Measurements from ENCODE around the gene U2AF2. TPM values are rescaled to one million over a fixed set of nuclear protein-coding genes. Genes with fewer than 3 reads are reported as not detected.

Gene U2AF2
- total and polyA plus RNA-seq, 9 of the 15 experiments (the other 6 are each of a cell fraction or from before 2014, with no cell fraction given): 3.0 to 331 (median 157) TPM

DNA sequence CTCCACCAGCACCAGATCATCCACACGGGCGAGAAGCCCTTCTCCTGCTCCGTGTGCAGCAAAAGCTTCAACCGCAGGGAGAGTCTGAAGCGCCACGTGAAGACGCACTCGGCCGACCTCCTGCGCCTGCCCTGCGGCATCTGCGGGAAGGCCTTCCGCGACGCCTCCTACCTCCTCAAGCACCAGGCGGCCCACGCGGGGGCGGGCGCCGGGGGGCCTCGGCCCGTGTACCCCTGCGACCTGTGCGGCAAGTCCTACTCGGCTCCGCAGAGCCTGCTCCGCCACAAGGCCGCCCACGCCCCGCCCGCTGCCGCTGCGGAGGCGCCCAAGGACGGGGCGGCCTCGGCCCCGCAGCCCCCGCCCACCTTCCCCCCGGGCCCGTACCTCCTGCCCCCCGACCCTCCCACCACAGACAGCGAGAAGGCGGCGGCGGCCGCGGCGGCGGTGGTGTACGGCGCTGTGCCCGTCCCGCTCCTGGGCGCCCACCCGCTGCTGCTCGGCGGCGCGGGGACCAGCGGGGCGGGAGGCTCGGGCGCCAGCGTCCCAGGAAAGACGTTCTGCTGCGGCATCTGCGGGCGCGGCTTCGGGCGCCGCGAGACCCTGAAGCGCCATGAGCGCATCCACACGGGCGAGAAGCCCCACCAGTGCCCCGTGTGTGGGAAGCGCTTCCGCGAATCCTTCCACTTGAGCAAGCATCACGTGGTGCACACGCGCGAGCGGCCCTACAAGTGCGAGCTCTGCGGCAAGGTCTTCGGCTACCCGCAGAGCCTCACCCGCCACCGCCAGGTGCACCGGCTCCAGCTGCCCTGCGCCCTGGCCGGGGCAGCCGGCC, 39.9 kb upstream of the U2AF2 start:
- ATAC-seq: no peak
- no peaks in the 10 kb centered on the region for H3K27me3 ChIP-seq (ENCODE audit: control insufficient read depth in 2 of 2, insufficient read depth in 2 of 2, low read length in 2 of 2)
- peaks cover 0 to 5% of the 10 kb centered on the region in 2 experiments; a peak in 2 of 5 replicates for H3K4me1 ChIP-seq (replicated peaks in 1 of 2; ENCODE audit: control insufficient read depth in 2 of 2, insufficient read depth in 2 of 2, low read length in 2 of 2)
- H3K27ac ChIP-seq (ENCODE audit: extremely low read depth, low read depth, low read length): no peak overlapping the region
- no peak for FAIRE-seq
- WGBS (ENCODE audit: insufficient coverage, low coverage, missing lambda C conversion rate): 95% methylated on average over 19 of the region's 98 CpGs
- peaks cover 6% of the 10 kb centered on the region; the same call in 1 of the 3 replicates for H3K79me2 ChIP-seq (ENCODE audit: control insufficient read depth, insufficient read depth, low read length)
- intact Hi-C loops (cut with micrococcal nuclease) (no loop called here), in situ Hi-C loops (cut with MboI) (no loop called here)
- CTCF ChIA-PET (ENCODE audit: low intra/inter-chr PET ratio): no interaction called here
- no peaks in the 10 kb centered on the region for H3K9me1 ChIP-seq (ENCODE audit: control insufficient read depth, insufficient read depth, low read length)
- no peak overlapping the region for H3K9ac ChIP-seq (ENCODE audit: insufficient read depth in 1 of 2, low read depth in 2 of 2, low read length in 2 of 2)
- H3K4me2 ChIP-seq (ENCODE audit: insufficient read depth, low read length): no peak overlapping the region
- H3K36me3 ChIP-seq (ENCODE audit: control insufficient read depth, insufficient read depth, low read length): peaks cover 27% of the 10 kb centered on the region; the same call in 2 of the 3 replicates
- no peak overlapping the region for H2AFZ ChIP-seq (ENCODE audit: low read depth, low read length)
- POLR2A ChIA-PET: interaction anchor here (1.7 kb wide), 1 partner anchor 10 kb away, joined by 6 read pairs; no protein-coding TSS in a partner anchor
- BruUV-seq (replicated peaks): no TSS peak
- no peaks in the 10 kb centered on the region for H3K9me3 ChIP-seq (replicated peaks; ENCODE audit: control insufficient read depth, insufficient read depth, low read depth, low read length)
- no peak for DNase-seq (ENCODE audit: extremely low read depth in 1 of 4, low spot score in 3 of 4)
- H3K4me3 ChIP-seq: no peak overlapping the region
- no peaks in the 10 kb centered on the region for H4K20me1 ChIP-seq (replicated peaks; ENCODE audit: control insufficient read depth, insufficient read depth, low read length)
- TF ChIP-seq THRAP3 (IDR thresholded peaks at IDR 0.05; ENCODE audit: borderline replicate concordance): no peak
- TF ChIP-seq, protein P1, sequence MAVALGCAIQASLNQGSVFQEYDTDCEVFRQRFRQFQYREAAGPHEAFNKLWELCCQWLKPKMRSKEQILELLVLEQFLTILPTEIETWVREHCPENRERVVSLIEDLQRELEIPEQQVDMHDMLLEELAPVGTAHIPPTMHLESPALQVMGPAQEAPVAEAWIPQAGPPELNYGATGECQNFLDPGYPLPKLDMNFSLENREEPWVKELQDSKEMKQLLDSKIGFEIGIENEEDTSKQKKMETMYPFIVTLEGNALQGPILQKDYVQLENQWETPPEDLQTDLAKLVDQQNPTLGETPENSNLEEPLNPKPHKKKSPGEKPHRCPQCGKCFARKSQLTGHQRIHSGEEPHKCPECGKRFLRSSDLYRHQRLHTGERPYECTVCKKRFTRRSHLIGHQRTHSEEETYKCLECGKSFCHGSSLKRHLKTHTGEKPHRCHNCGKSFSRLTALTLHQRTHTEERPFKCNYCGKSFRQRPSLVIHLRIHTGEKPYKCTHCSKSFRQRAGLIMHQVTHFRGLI (CRISPR knock-in tag; IDR thresholded peaks at IDR 0.05): no peak
- TF ChIP-seq, protein P2, sequence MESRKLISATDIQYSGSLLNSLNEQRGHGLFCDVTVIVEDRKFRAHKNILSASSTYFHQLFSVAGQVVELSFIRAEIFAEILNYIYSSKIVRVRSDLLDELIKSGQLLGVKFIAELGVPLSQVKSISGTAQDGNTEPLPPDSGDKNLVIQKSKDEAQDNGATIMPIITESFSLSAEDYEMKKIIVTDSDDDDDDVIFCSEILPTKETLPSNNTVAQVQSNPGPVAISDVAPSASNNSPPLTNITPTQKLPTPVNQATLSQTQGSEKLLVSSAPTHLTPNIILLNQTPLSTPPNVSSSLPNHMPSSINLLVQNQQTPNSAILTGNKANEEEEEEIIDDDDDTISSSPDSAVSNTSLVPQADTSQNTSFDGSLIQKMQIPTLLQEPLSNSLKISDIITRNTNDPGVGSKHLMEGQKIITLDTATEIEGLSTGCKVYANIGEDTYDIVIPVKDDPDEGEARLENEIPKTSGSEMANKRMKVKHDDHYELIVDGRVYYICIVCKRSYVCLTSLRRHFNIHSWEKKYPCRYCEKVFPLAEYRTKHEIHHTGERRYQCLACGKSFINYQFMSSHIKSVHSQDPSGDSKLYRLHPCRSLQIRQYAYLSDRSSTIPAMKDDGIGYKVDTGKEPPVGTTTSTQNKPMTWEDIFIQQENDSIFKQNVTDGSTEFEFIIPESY (CRISPR knock-in tag; IDR thresholded peaks at IDR 0.05): peak; percentile 27; the same call in 1 of the 2 replicates

Data from K562 (cell line).